Esophagus mucosa (tissue), 1 donor: Measurements from ENCODE around the gene SFXN5. TPM values are rescaled to one million over a fixed set of nuclear protein-coding genes. Genes with fewer than 3 reads are reported as not detected.

Experiments used
- ATAC-seq: fragments of 200-7000 bp; cut with Tn5 transposase; one replicate; pipeline ENCODE4 v1.9.1; 2020
- total RNA-seq: library from RNA; stranded (reverse); gene quantifications from one replicate; pipeline ENCODE4 v1.2.4, GENCODE V29; 2023
- donor health status: DM: yes; HTN: yes; CAD: no.

The SFXN5 gene
- total RNA-seq, 1 donor from 2014 or later: 12.2 TPM

GRCh38 chr2:72955228-72956049 lies 116.1 kb downstream of the SFXN5 start:
- no peak for ATAC-seq

DNA sequence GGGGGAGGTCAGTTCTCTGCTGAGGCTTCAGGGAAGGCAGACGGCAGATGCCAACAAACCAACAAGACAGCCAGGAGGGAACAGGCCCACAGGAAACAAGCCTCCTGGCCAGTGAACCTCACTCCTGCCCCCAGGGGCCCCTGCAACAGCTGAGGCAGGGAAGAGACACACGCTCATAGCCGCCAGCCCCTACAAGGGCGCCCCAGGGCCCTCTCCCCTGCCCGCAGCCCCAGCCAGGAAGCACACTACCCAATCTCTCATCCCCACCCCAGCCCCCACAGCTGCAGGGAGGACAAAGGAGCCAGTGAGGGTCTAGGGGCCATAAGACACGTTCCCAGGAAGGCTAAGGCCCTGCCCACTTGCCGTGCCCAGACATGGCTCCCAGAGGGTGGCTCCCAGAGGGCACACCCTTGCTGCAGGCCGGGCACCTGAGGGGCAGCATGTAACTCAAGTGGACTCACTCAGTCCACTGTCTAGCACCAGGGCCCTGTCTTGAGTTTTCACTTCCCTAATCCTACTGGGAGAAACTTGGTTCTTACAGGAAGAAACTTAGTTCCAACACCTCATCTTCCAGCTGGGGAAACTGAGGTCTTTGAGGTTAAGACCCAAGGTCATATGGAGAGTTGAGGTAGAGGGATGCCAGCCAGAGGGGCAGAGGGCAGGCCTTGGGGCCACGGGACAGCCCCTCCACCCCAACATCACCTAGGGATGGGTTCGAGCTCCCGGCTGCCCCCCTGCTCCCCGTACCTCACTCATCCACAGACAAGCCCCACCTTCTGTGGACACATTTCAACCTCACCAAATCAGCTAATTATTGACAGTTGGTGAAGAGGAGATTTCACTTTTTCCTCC lies 116.9 kb downstream of the SFXN5 start:
- no peak for ATAC-seq

- no peak for ATAC-seq
Measured at GRCh38 chr2:72953976-72954375, 117.5 kb downstream of the SFXN5 start.

DNA sequence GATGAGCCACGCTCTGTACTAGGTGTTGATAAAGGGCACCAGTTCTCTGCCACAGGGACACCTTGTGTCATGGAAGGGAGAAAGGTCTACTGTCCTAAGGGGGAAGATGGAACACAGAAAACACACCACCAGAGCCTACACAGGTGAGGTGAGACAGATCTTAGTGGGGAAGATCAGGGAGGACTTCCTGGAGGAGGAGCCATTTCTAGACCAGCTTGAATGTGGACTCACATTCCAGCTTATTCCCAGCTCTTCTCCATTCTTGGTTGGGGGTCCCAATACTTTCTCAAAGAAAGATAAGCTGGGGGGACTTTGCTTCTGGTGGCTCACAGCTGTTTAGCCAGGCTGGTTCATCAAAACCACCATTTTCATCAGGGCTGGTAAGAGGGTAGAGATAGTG lies 118.0 kb downstream of the SFXN5 start:
- ATAC-seq: no peak

GRCh38 chr2:72952961-72953360 lies 118.6 kb downstream of the SFXN5 start:
- no peak for ATAC-seq

DNA sequence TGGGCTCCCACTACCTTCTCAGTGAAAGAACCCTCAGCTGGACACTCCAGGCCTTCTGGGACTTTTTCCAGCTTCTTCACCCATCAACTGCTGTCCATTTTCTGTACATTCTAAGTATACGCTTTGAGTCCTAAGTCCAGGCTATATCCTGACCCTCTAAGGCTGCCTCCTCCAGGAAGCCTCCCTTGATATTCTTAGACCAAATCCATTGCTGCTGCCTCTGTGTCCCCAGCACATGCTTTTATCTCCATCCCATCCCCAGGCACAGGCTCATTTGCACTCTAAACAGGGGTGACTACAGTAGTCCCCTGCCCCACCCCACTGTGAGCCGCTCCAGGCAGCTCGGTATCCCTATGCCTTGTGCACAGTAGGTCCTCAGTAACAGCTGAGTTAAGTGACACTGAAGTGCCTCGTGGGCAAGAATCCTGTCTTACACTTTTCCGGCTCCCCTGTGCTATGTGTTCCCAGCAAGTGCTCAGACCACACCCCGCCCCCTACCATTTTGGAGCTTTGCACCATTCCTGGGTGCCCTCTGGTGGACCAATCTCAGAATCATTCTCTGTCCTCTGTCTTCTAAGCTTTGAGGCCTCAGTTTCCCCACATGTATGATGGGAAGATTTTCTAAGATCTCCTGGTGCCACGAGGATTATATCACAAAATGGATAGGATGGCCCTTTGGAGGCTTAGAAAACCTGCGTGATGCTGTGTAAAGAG lies 119.2 kb downstream of the SFXN5 start:
- no peak for ATAC-seq

DNA sequence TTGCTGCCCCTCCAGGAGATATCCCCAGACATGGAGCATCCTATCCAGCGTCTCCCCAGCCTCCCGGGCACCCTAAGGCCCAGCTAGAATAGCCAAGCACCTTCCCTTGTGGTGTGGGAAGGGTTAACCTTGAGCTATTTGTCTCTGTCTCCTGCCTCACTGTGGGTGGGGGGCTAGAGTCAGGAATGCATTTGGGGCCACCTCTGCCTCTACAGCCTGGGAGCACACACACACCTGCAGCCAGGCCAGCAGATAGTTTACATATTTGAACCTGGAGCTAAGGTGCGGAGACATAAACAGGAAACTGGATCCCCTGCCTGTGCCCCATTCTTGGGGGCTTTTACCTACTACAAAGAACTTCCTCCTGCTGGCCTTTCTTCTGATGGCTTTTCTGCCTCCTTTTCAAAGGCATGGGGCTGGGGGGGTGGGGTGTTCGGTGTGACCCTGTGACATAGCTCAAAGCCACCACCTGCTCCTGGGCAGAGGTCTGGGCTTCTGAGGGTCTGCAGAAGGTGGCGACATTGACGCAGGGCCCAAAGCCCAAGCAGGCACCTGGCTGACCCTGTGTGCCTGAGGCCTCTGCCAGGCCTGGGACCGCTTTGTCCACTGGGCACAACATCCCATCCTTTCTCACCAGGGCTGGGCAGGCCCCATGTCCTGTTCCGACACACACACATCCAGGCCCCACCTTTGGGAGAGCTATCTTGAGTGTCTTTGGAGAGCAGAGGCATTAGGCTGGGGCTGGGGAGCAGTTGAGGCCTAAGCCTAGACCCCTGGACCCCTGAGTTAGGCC lies 120.0 kb downstream of the SFXN5 start:
- no peak for ATAC-seq

- ATAC-seq: no peak
Measured at GRCh38 chr2:72950558-72951255, 120.8 kb downstream of the SFXN5 start.

- no peak for ATAC-seq
Measured at GRCh38 chr2:72949642-72950041, 121.9 kb downstream of the SFXN5 start.

GRCh38 chr2:72949045-72949444 lies 122.5 kb downstream of the SFXN5 start:
- peak; percentile 33 for ATAC-seq

DNA sequence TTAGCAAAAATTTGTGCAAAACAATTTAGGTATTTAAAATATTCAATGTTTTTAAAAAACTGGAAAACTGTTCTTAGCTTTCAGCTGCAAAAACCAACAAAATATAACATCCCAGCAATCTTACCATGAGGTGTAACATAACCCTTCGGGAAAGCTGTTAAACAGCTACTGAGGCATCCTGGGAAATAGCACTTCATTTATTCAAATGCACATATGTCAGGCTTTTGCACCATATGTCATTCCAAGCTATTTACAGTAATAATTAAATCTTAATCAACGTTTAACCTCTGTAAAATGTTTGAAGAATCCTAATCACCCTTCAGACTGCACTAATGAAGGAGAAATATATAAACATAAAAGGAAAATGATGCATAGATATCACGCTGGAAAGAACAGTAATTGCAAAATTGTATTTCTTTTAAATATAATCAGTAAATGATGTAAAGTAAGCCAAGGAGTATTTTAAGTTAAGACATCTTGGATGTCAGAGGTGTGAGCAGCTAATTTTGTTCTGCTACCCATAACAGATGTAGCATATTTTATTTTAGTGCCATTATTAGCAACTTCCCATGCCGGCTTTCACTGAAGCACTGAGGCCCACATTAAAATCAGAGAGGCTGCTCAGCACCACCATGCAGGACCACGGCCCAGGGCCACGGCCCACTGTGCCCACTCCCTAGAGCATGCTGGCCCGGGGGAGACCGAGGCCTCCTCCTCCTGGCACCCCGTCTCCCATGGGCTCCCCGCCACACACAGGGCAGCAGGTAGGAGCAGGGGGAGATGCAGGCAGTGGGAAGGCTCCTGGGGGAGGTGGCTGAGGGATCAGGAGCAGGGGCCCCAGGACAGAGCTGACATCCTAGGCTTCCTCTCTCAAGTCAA lies 123.3 kb downstream of the SFXN5 start:
- ATAC-seq: no peak

- ATAC-seq: no peak
Measured at GRCh38 chr2:72946466-72946865, 125.0 kb downstream of the SFXN5 start.

GRCh38 chr2:72945450-72946019 lies 126.0 kb downstream of the SFXN5 start:
- no peak for ATAC-seq

GRCh38 chr2:72944804-72945449 lies 126.6 kb downstream of the SFXN5 start:
- ATAC-seq: no peak

DNA sequence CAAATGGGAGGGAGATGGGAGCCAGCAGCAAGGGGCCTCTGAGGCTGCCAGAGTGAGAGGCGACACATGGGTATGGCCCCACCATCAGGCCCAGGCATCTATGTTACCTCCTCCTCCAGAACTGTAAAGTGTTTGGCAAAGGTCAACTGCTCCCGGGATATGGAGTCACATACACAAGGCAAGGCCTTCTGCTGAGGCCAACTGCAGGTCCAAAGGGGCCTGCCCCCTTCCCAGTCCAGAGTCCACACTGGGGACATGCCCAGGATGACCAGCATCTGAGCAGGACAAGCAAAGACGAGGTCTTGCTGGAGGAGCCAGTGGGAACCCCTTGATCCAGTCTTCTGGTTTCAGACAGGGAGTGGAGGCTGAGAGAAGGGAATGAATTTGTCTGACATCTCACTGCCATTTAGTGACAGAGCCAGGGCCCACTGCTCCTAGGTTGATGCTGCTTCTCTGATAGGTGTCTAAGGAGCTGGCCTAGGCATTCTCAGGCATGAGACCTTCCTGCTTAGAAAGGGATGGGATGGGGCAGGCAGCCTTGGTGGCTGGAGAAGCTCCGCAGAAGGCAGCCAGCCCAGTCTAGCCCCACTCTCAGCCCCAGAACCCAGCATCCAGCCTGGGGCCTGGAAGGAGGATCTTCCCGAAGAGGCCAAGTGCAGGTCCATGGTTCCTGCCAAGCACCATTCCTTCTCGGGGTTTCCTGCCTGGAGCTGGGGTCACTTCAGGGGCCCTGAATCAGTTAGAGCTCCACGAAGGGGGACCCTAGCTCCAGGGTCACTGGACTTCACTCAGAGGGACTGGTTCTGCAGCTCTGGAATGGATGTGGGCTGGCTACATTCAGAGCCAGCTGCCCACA lies 127.7 kb downstream of the SFXN5 start:
- ATAC-seq: no peak

- ATAC-seq: no peak
Measured at GRCh38 chr2:72942881-72943418, 128.6 kb downstream of the SFXN5 start.

- no peak for ATAC-seq
Measured at GRCh38 chr2:72942293-72942692, 129.2 kb downstream of the SFXN5 start.

GRCh38 chr2:72940786-72941185 lies 130.7 kb downstream of the SFXN5 start:
- no peak for ATAC-seq
